ENCODE data around the gene IGIP. TPM values are rescaled to one million over a fixed set of nuclear protein-coding genes. Genes with fewer than 3 reads are reported as not detected.

The IGIP gene
- total RNA-seq, 1 donor from 2014 or later, result 16.7 TPM

DNA sequence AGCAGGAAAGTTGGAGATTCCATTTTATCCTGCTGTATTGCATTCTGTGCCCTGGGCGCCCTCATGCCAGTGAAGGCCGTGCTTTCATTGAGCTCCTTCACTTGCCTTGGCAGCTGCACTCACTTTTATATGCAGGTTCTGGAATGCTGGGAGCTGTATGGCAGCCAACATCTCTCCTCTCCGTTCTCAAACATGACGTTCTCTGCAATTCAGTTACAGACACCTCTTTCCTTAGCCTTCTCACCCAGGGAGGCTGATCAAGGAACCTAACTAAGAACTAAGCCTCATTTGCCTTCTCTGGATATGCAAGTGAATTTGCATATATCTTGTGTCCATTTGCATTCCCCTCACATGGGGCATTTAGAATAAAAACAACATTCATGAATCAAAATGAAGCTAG is 41.2 kb upstream of the IGIP start:
- Histone ChIP-seq H3K27ac (no peak overlapping the region), H3K9me3 (no peaks in the 10 kb centered on the region), H3K27me3 (no peaks in the 10 kb centered on the region), H3K36me3 (no peaks in the 10 kb centered on the region), H3K4me3 (no peak overlapping the region), H3K4me1 (no peaks in the 10 kb centered on the region)
- no peak for DNase-seq (ENCODE audit: extremely low spot score in 2 of 2)
- intact Hi-C loops (cut with DNase I), result no loop called here
- TF ChIP-seq, protein P1, sequence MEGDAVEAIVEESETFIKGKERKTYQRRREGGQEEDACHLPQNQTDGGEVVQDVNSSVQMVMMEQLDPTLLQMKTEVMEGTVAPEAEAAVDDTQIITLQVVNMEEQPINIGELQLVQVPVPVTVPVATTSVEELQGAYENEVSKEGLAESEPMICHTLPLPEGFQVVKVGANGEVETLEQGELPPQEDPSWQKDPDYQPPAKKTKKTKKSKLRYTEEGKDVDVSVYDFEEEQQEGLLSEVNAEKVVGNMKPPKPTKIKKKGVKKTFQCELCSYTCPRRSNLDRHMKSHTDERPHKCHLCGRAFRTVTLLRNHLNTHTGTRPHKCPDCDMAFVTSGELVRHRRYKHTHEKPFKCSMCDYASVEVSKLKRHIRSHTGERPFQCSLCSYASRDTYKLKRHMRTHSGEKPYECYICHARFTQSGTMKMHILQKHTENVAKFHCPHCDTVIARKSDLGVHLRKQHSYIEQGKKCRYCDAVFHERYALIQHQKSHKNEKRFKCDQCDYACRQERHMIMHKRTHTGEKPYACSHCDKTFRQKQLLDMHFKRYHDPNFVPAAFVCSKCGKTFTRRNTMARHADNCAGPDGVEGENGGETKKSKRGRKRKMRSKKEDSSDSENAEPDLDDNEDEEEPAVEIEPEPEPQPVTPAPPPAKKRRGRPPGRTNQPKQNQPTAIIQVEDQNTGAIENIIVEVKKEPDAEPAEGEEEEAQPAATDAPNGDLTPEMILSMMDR (IDR thresholded peaks at IDR 0.05), result no peak
- TF ChIP-seq POLR2AphosphoS5 (IDR thresholded peaks at IDR 0.05; ENCODE audit: insufficient read depth in 1 of 2, low read depth in 1 of 2) (no peak), POLR2A (IDR thresholded peaks at IDR 0.05) (no peak)

DNA sequence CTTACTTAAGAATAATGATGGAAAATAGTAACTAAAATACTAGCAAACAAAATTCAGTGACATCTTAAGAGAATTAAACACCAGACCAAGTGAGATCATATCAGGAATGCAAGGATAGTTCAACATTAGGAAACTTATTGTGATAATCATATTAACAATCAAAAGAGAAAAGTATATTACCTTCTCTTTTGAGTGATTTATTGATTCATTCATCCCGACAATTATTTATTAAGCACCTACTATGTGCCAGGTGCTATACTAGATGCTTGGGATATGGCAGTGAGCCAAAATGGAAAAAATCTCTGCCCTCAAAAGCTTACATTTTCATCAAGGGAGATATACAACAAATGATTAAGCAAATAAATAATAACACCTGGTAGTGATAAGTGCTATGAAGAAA is 35.5 kb upstream of the IGIP start:
- DNase-seq (ENCODE audit: extremely low spot score in 2 of 2), result no peak
- H3K9me3 ChIP-seq, result peaks cover 7% of the 10 kb centered on the region
- H3K36me3 ChIP-seq, result no peaks in the 10 kb centered on the region
- intact Hi-C loops (cut with DNase I), result no loop called here
- TF ChIP-seq, protein P1 (IDR thresholded peaks at IDR 0.05), result no peak
- TF ChIP-seq POLR2AphosphoS5 (IDR thresholded peaks at IDR 0.05; ENCODE audit: insufficient read depth in 1 of 2, low read depth in 1 of 2) (no peak), POLR2A (IDR thresholded peaks at IDR 0.05) (no peak)
- no peaks in the 10 kb centered on the region for H3K4me1 ChIP-seq
- no peaks in the 10 kb centered on the region for H3K27me3 ChIP-seq
- no peak overlapping the region for H3K27ac ChIP-seq
- H3K4me3 ChIP-seq, result no peak overlapping the region

DNA sequence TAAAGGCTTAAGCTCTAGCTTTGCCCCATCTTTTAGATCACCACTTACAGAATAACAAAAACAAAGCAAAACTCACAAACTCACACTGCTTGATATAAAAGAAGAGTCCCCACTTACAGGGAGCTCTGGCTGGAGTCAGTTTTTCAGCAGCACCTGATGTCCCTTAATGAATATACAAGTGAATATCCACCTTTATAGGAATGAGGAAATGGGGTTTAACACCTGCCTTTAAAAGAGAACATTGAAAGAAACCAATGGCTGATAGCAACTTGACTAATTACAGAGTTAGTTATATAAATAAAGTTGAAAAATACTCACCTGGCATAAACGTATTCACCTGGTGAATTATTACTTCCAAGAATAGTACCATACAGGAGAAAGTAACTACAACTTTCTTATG is 32.6 kb upstream of the IGIP start:
- Histone ChIP-seq H3K4me1 (no peaks in the 10 kb centered on the region), H3K27ac (no peak overlapping the region), H3K4me3 (no peak overlapping the region), H3K9me3 (peaks cover 7% of the 10 kb centered on the region), H3K27me3 (no peaks in the 10 kb centered on the region), H3K36me3 (no peaks in the 10 kb centered on the region)
- DNase-seq (ENCODE audit: extremely low spot score in 2 of 2), result no peak
- TF ChIP-seq, protein P1 (IDR thresholded peaks at IDR 0.05), result no peak
- TF ChIP-seq POLR2A (IDR thresholded peaks at IDR 0.05) (no peak), POLR2AphosphoS5 (IDR thresholded peaks at IDR 0.05; ENCODE audit: insufficient read depth in 1 of 2, low read depth in 1 of 2) (no peak)
- intact Hi-C loops (cut with DNase I), result no loop called here

DNA sequence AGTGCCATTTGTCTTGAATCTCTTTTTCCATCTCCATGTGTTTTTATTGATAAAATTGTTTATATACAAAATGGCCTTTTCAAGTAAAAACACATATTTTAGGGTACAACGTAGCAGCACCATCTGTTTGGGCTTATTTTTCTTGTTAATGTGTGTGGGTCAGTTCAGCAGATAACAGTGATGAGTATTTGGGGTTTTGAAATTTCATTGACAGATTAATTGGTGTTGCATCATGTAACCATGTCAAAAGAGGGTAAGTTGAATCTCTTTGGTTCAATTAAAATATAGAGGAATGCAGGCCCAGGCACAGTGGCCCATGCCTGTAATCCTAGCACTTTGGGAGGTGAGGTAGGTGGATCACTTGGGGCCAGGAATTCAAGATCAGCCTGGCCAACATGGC is 31.9 kb upstream of the IGIP start:
- Histone ChIP-seq H3K36me3 (no peaks in the 10 kb centered on the region), H3K27me3 (no peaks in the 10 kb centered on the region), H3K4me3 (no peak overlapping the region), H3K27ac (no peak overlapping the region), H3K4me1 (no peaks in the 10 kb centered on the region), H3K9me3 (peaks cover 7% of the 10 kb centered on the region)
- intact Hi-C loops (cut with DNase I), result no loop called here
- DNase-seq (ENCODE audit: extremely low spot score in 2 of 2), result no peak
- TF ChIP-seq, protein P1 (IDR thresholded peaks at IDR 0.05), result no peak
- no peak for TF ChIP-seq POLR2A (IDR thresholded peaks at IDR 0.05)
- no peak for TF ChIP-seq POLR2AphosphoS5 (IDR thresholded peaks at IDR 0.05; ENCODE audit: insufficient read depth in 1 of 2, low read depth in 1 of 2)

DNA sequence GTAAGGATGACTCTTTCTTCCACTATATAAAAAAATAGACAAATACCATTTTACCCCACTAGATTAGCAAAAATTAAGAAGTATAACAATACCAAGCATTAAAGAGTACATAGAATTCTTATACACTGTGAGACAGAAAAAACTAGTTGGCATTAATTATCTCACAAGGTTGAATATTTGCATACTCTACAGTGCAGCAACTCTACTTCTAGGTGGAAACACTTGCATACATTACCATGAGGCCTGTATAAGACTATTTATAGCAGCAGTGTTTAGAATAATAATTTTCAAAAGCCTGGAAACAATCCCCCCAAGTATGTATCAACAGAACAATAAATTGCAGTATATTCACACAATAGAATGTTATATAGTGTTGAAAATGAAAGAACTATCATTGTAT is 30.8 kb upstream of the IGIP start:
- intact Hi-C loops (cut with DNase I), result no loop called here
- Histone ChIP-seq H3K27ac (no peak overlapping the region), H3K36me3 (no peaks in the 10 kb centered on the region), H3K27me3 (no peaks in the 10 kb centered on the region), H3K4me1 (no peaks in the 10 kb centered on the region), H3K9me3 (peaks cover 7% of the 10 kb centered on the region), H3K4me3 (no peak overlapping the region)
- TF ChIP-seq, protein P1 (IDR thresholded peaks at IDR 0.05), result no peak
- TF ChIP-seq POLR2AphosphoS5 (IDR thresholded peaks at IDR 0.05; ENCODE audit: insufficient read depth in 1 of 2, low read depth in 1 of 2), result no peak
- no peak for TF ChIP-seq POLR2A (IDR thresholded peaks at IDR 0.05)
- no peak for DNase-seq (ENCODE audit: extremely low spot score in 2 of 2)
